Measurements from ENCODE around the gene ZBTB2.

DNA sequence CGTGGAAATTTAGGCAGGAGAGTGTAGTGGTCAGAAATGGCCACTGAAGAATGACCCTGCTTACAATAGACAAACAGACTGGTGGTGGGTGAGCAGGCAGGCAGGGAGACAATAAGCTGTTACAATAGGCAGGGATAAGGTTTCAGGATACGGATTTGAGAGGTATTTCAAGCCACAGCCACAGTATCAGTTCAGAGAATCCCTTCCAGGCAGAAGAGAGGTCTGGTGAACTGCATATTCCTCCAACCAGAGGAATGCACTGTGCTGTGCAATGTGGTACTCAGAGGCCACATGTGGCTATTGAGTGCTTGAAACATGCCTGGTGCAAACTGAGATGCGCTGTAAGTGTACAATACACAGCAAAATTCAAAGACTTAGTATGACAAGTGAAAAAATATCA, 40.0 kb upstream of the ZBTB2 start:
- TF ChIP-seq, protein P1, sequence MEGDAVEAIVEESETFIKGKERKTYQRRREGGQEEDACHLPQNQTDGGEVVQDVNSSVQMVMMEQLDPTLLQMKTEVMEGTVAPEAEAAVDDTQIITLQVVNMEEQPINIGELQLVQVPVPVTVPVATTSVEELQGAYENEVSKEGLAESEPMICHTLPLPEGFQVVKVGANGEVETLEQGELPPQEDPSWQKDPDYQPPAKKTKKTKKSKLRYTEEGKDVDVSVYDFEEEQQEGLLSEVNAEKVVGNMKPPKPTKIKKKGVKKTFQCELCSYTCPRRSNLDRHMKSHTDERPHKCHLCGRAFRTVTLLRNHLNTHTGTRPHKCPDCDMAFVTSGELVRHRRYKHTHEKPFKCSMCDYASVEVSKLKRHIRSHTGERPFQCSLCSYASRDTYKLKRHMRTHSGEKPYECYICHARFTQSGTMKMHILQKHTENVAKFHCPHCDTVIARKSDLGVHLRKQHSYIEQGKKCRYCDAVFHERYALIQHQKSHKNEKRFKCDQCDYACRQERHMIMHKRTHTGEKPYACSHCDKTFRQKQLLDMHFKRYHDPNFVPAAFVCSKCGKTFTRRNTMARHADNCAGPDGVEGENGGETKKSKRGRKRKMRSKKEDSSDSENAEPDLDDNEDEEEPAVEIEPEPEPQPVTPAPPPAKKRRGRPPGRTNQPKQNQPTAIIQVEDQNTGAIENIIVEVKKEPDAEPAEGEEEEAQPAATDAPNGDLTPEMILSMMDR (IDR thresholded peaks at IDR 0.05; ENCODE audit: low read depth, low read length) = no peak
- TF ChIP-seq EZH2phosphoT487 (IDR thresholded peaks at IDR 0.05; ENCODE audit: low read depth) = no peak

All from OCI-LY3 (cell line).